ENCODE measurements around the gene ADH1B.

Gene ADH1B

GRCh38 chr4:99315839-99316238, 5.4 kb downstream of the ADH1B start:
- CTCF ChIA-PET: no interaction called here
- no peak for TF ChIP-seq CTCF (IDR thresholded peaks at IDR 0.05; ENCODE audit: insufficient read depth, low read length, missing control alignments)
- no peak overlapping the region for H3K4me3 ChIP-seq (ENCODE audit: low read depth, low read length)
- no peak for DNase-seq (ENCODE audit: low read depth, low spot score)
- POLR2A ChIA-PET: no interaction called here

GRCh38 chr4:99314211-99314610, 7.0 kb downstream of the ADH1B start:
- POLR2A ChIA-PET: no interaction called here
- DNase-seq (ENCODE audit: low read depth, low spot score): no peak
- TF ChIP-seq CTCF (IDR thresholded peaks at IDR 0.05; ENCODE audit: insufficient read depth, low read length, missing control alignments): no peak
- CTCF ChIA-PET: no interaction called here
- no peak overlapping the region for H3K4me3 ChIP-seq (ENCODE audit: low read depth, low read length)

- H3K4me3 ChIP-seq (ENCODE audit: low read depth, low read length): no peak overlapping the region
- no peak for DNase-seq (ENCODE audit: low read depth, low spot score)
- CTCF ChIA-PET: no interaction called here
- no peak for TF ChIP-seq CTCF (IDR thresholded peaks at IDR 0.05; ENCODE audit: insufficient read depth, low read length, missing control alignments)
- POLR2A ChIA-PET: no interaction called here
Observed at GRCh38 chr4:99310389-99310788, 10.8 kb downstream of the ADH1B start.

GRCh38 chr4:99305638-99306400, 15.4 kb downstream of the ADH1B start:
- H3K4me3 ChIP-seq (ENCODE audit: low read depth, low read length): no peak overlapping the region
- POLR2A ChIA-PET: no interaction called here
- DNase-seq (ENCODE audit: low read depth, low spot score): no peak
- CTCF ChIA-PET: no interaction called here
- no peak for TF ChIP-seq CTCF (IDR thresholded peaks at IDR 0.05; ENCODE audit: insufficient read depth, low read length, missing control alignments)

- ChIA-PET POLR2A (no interaction called here), CTCF (no interaction called here)
- no peak overlapping the region for H3K4me3 ChIP-seq (ENCODE audit: low read depth, low read length)
- peak; percentile 12 for DNase-seq (ENCODE audit: low read depth, low spot score)
- TF ChIP-seq CTCF (IDR thresholded peaks at IDR 0.05; ENCODE audit: insufficient read depth, low read length, missing control alignments): no peak
Observed at GRCh38 chr4:99301376-99302164, 19.6 kb downstream of the ADH1B start.

GRCh38 chr4:99300934-99301333, 20.3 kb downstream of the ADH1B start:
- POLR2A ChIA-PET: no interaction called here
- peak; percentile 87 for DNase-seq (ENCODE audit: low read depth, low spot score)
- no peak overlapping the region for H3K4me3 ChIP-seq (ENCODE audit: low read depth, low read length)
- TF ChIP-seq CTCF (IDR thresholded peaks at IDR 0.05; ENCODE audit: insufficient read depth, low read length, missing control alignments): no peak
- CTCF ChIA-PET: no interaction called here
